Esophagus muscularis mucosa (tissue), 3 donors: Measurements from ENCODE around the gene ADSL.

Experiments used
- CTCF ChIP-seq, 3 experiments: fragments of 200-600 bp in 2 of 3; fragments of 450-650 bp in 1 of 3; sonication (generic) in 2 of 3; IDR thresholded peaks; one replicate each; pipeline ENCODE4 v1.5.1; 2017 to 2019; ENCODE audit warnings: antibody characterized with exemption in 3 of 3, mild to moderate bottlenecking in 2 of 3, moderate library complexity in 1 of 3
- EP300 ChIP-seq: sonication (generic); formaldehyde crosslinking; IDR thresholded peaks from one replicate; pipeline ENCODE4 v1.6.1; 2017; ENCODE audit warnings: antibody characterized with exemption

GRCh38 chr22:40388231-40388630 is 41.9 kb downstream of the ADSL start:
- no peak for TF ChIP-seq CTCF (IDR thresholded peaks at IDR 0.05)
- TF ChIP-seq EP300: no peak
